GM19395 (cell line): ENCODE results near the gene CDH4.
"Not testable (repeated sequence)": the region's sequence is repeated elsewhere in the genome, so short reads cannot be mapped to it uniquely, and the experiment has no call there.

ENCODE experiments used
- ATAC-seq: cut with Tn5 transposase; IDR thresholded peaks from one replicate; pipeline ENCODE4 v1.9.1; 2021; ENCODE audit warnings: mild to moderate bottlenecking, moderate library complexity; ENCODE audit not compliant: unreplicated experiment

Gene CDH4

DNA sequence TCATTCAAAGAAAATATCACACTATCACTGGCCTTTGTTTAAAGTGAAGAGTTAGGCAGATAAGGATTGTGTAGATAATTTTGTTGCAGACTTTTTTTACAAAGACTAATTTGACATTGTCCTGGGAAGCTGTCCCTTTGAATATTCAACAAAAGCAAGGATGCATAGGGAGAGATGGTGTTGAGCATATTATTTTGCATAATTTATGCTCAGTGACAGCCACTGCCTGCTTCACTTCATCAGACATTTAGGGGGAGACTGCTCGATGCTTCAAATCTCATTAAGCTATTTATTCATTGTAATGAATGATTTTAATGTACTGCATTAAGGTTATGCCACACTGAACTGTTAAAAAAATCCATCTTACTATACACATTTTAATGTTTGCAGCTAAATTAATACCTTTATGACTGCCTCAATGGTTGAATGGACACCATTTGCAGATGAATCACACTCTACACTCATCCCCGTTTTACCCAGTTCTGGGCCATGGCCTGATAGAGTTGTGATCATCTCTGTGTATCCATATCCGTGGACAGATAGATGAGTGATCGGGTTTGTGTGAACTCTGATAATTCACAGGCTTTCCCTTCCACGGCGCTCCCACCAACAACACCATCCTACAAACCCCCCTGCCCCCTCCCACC, 128.0 kb downstream of the CDH4 start:
- no peak for ATAC-seq

DNA sequence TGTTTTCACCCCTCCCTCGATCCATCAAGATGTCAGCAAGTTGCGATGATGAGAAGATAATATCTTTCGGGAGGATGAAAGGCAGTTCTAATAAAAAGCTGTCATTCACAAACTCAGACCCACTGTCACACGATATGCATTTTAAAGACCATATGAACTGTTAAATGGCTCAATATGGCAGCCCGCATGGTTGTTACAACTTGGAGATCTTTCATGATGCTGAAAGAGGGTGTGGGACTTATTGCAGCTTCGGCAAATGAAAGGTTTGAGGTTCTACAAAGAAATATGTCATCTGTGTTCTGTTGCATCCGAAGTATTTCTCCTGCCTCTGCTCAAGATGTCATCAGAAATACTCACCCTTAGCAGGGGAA, 128.5 kb downstream of the CDH4 start:
- no peak for ATAC-seq

DNA sequence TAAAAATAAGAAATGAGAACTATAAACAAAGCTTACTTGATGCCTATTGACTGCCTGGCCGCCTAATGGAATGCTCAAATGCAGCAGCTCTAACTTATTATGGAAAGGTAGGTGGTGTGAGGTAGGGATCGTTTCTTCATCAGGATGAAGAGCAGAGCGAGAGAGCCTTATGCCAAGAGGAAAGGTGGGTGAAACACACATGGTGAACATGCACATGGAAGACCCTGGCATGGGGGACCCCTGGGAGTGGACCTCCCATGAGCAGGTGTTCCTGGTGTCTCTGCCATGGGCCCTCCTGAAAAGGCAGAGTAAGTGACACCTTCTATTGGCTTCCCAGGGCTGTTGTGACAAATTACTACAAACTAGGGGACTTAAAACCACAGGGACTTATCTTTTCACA, 130.1 kb downstream of the CDH4 start:
- no peak for ATAC-seq

DNA sequence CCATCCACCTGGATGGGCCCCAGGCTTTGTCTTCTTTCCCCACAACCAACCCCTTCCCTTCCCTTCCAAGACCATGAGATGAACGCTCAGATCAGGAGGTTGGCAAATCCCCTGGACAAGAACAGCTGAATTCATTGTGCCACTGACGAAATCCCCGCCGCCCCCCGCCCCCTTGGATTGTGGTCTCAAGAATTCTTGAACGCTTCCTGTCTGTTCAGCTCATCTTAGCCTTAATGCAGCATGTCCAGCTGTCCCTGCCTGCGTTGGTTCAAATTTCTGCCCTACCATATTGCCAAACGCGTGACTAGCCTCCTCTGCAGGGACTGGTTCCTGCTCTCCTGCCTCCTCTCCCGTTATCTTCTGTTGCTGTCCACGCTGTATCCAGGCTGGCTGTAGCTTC, 133.2 kb downstream of the CDH4 start:
- no peak for ATAC-seq

DNA sequence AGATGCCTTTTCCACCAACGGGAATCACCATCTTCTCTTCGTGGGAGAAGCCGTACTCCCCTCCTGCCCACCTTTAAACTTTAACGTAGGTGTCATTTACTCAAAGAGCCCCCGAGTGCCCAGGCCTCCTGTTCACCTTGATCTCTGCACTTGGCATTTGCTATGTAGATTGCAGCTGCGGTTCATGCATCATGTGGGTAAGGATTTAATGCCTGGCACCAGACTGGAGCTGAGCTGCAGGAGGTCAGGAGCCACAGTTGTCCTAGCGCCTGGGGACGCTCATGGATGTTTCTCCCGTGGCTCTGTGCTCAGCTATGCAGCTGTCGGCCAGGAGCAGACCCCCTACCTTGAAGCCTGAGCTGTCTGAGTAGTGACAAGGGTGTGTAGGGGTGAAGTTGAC, 133.7 kb downstream of the CDH4 start:
- no peak for ATAC-seq

DNA sequence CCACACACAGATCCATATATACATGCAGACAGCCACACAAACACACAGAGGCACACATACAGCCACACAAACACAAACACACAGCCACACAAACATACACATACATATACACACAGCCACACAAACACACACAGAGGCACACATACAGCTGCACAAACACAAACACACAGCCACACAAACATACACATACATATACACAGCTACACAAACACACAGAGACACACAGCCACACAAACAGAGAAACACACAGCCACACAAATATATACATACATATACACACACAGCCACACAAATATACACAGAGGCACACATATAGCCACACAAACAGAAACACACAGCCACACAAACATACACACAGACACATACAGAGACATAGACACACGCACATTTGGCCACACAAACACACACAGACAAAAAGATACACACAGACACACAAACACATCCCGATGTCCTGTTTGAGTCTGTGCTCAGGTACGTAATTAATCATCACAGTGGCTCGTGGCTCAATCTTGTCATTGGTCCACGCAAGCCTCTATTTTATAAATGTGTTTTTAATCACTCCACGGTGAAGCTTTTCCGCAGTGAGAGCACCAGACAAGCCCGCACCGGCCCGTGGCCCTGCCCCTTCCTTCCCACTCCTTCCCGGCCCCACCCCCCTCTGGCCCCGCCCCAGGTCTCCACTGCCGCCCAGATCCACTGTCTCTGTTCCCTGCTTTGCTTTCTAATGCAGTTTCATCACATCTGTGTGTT, 135.3 kb downstream of the CDH4 start:
- ATAC-seq: no peak

DNA sequence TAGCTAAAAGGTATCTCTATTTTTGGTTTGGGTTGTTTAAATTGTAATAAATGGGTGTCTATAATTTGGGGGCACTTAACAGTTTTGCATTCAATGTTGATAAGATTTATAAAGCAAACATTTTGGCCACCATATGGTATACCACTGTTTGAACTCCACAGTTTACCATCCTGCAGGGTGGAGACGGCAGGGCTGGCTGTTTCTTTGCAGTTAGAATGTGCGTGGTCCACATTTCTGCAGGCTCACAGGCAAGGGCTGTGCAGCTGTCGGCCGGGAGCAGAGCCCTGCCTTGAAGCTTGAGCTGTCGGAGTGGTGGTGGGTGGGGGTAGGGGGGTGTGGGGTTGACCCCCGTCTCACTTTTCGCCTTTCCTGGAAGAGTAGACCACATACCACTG, 135.9 kb downstream of the CDH4 start:
- ATAC-seq: no peak

DNA sequence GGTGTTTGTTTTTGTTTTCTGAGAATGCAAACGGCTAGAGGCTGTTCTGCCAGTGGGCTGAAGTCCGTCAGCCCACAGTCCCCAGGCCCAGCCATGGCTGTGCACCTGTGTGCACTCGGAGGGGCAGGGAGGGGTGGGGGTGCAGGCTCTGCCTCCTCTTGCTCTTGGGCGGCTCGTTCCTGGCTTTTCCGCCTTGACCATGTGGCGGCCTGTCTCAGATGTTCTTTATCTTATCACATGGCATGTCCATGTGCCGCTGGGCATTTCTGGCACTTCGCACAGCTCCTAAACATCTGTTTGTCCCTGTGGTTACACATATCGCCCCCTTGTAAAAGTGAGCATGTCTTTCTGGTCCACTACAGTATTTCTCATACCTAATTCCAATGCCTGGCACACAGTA, 137.0 kb downstream of the CDH4 start:
- no peak for ATAC-seq

DNA sequence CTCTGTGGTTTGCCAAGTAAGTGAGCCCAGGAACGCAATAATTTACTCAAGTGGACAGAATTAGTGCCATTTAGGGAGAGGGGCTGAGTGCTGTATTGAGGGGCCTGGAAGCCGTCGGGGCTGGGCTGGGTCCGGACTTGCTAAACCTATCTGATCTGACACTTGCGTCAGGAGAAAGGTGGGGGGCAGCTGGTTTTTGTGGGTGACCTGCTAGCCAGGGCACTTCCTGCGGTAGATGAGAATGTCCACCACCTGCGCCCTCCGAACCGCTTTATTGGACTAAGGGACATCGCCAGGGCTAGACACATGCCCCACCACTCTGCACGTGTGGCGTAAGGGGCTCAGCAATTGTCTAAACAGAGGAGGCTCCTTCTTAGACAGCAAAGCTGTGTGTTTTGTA, 139.1 kb downstream of the CDH4 start:
- no peak for ATAC-seq

DNA sequence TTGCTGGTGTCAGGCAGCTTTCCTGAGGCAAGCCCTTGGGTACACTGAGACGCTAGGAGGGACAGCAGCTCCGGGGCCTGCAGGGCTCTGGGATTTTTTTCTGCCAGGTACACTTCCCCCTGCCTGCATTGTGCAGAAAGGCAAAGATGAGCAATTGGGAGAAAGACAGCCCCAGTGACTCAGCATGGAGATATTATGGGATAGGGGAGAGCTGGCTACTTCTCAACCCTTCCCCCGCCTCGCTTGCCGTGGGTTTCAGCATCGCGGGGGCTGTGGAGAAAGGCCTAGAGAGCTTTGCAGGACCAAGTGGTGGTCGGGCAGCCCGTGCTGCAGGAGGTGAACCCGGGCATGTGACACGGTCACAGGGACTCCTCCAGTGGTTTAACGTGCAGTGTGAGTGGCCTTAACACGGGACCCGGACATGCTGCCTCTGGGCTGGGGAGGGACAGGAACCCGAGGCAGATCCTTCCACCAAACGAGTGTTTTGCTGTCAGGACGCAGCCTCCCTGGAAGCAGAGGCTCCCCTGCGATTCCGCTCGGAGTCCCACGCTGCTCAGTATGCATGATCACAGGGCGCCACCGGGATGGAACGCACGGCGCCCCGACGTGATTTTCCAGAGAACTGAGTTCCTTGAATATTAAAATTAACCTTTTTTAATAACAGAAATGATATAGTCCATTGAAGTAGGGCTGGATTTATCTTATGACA, 139.9 kb downstream of the CDH4 start:
- ATAC-seq: no peak

DNA sequence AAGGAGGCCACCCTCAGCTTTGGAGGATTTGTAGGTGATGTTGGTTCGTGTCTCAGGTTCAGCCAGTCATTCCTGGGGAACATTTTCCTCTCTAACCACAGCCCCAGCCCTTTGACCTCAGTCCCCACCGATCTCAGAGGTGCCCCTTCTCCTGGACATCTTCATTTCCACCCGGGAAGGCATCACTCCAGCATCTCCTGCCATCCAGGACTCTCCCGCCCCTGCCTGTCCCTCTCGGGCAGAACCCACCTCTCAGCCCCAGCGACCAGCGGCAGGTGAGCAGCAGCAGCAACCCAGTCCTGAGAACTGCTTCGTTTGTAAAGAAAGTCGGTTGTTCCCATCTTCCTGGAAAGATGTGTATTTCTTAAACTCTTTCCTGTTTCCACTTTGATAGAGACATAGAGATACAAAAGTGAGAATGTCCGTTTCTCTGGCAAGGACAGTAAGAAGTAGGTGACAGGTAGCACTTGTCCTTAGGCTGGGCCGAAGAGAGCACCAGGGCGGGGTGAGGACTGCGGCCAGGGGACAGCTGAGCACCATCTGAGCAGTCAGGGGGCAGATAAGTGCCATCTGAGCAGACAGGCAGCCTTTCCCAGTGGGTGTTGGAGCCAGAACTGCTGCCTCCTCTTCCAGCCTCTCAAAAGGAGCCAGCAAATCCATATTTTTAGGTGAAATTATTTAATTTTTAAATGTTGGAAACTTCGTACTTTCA, 142.2 kb downstream of the CDH4 start:
- ATAC-seq: no peak

DNA sequence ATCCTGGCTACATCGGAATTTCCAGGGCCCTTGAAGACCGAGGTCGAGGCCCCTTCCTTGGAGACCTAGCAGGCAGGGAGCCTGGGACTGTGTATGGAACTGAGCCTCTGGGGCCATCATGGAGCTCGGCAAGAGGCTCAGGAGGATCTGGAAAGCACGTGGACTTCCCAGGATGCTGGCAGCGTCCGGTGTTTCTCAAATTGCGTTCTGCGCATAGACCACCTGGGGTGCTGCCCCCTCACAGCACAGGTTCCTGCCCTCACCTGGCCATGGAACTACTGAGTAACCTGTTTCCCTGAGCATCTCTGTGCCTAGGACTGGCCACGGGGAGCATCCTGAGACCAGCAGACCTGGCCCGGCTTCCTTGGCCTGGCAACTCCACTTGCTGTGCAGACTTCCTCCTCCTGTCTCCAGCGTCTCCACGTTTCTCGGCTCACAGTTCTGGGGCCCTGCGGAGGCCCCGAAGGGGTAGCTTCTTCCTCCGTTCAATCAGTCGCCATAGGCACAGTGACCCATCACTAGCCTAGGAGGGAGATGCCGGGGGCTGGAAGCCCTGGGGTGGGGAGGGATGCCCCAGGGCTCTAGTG, 144.3 kb downstream of the CDH4 start:
- no peak for ATAC-seq

DNA sequence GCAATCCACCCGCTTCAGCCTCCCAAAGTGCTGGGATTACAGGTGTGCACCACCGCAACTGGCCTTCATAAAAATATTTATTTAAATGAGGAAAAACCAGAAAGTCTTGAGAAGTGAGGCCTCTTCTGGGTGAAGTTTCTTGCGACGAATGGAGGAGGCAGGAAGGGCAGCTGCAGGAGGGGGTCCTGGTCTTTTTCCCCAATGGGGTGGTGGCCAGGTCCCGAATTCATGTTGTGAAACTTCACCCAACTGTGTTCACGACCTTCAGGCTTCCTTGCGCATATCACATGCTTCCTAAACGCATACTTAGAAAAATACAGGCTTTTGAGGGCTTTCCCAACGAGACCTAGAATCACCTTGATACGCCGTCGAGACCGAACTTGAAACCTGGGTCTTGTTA, 145.1 kb downstream of the CDH4 start:
- no peak for ATAC-seq

DNA sequence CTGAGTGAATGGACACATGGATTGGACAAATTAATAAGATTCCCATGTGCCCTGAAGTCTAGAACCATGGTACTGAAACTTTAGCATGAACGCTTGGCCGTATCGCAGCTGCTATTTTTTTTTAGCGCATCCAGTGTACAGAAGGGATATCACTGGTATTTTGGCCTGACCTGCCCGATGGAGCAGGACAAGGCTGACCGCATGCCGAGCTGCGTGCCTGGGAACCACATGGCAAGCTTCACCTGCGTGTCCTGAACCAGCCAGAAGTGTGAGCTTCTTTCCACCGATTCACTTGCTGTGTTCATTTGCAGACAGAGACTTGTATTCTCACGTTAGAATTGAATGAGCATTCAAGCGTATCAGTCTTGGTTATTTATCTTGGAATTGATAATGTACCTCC, 145.7 kb downstream of the CDH4 start:
- no peak for ATAC-seq

DNA sequence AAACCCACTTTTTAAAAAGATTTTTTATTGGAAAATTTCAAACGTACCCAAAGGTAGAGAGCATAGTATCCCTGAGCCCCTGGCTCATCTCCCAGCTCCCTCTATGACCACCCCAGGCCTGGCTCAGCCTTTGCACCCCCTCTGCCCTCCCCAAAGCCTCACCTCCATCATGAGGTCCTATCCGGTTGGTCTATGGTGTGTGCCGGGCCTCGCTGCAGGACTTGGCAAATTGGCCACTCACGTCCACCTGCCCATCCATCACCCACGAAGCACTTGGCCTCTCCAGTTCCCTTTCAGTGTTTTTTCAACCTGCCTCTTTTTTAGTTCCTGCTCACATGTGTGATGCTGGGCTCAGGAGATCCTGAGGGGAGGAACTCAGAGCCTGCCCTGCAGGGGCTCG, 147.4 kb downstream of the CDH4 start:
- no peak for ATAC-seq

DNA sequence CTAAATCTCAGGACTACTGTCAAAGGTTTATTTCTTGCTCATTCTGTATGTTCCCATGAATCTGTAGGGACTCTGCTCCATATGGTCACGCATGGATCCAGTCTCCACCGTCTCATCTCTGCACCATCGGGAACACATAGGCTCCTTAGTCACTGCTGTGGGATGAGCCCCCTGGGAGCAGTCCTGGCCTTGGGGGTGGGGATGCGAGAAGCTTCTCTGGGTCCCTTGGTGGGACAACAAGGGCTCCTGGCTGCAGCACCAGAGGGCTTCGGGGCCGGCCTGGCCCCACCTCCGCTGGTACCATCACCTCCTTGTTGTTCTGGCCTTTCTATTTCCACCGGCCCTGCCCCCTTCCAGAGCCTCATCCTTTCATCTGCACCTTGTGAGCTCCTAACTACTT, 148.4 kb downstream of the CDH4 start:
- ATAC-seq: no peak

DNA sequence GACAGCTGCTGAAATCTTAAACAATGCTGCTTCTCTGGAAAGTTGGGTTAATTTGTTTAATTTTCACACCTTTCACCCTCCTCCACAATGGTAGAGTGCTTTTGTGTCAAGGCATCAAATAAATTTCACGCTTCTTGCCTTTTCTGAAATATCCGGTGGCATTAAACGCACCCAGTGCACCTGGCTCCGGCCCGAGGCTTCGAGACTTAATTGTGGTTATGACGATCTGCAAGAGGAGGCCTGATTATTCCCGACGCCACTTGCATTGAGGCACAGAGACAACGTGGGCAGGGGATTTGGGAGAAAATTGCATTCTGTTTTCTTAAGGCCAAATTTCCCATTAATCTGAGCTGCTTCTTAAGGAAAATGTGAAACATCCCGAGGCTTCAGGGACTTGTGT, 152.2 kb downstream of the CDH4 start:
- no peak for ATAC-seq

DNA sequence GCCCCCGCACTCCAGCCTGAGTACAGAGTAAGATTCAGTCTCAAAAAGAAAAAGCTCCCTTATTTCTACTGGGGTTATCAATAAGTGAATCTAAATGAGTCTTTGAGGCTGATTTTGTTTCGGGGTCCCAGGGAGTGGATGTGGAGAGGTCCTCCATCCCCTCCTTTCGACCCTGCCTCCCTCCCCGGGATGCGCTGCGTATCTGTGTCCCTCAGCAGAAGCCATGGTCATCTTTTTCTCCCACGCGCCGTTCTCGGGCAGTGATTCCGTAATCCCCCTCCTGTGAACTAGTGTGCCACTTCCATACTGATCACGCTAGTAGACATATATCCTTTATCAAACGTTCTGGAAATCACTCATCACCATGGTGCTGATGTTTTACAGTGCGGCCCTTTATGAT, 152.9 kb downstream of the CDH4 start:
- no peak for ATAC-seq

DNA sequence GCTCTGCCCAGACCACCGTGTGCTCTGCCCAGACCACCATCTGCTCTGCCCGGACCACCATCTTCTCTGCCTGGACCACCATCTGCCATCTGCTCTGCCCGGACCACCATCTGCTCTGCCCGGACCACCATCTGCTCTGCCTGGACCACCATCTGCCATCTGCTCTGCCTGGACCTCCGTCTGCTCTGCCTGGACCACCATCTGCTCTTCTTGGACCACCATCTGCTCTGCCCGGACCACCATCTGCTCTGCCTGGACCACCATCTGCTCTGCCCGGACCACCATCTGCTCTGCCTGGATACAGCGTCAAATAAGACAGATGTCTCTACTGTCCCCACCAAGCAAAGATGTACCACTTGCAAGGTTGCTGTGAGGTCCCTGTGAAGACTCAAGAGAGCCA, 154.7 kb downstream of the CDH4 start:
- not testable (repeated sequence) for ATAC-seq

DNA sequence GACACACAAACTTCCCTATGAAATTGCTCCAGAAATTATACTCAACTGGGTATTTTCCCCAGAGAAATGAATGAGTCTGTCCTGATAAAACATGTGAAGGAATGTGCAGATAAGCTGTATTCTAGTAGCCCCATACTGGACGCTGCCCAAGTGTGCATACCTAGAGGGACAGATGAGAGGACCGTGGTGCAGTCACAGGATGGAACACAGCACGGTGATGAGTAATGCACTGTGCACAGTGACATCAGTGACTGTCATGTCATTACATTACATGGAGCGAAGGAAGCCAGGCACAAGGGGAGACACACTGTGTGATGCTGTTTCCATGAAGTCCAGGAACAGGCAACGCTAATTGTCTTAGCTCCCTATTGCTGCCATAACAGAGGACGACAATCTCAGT, 155.5 kb downstream of the CDH4 start:
- ATAC-seq: no peak
